K562 (cell line): ENCODE measurements around the gene ZNF500. TPM values are rescaled to one million over a fixed set of nuclear protein-coding genes. Genes with fewer than 3 reads are reported as not detected.

ENCODE experiments used
- ATAC-seq: fragments of 200-7000 bp; cut with Tn5 transposase; 3 replicates; pipeline ENCODE4 v1.9.1; 2020; ENCODE audit warnings: moderate library complexity
- BruUV-seq: library from RNA; stranded (reverse); fragments of 400-500 nt; replicated peaks from 2 replicates; lab custom pipeline; 2021; lab: Mats Ljungman, UMichigan
- CTCF ChIA-PET: fragments of 300-600 bp; formaldehyde crosslinking; extraction: SDS; loops from one replicate; lab custom pipeline; 2021; ENCODE audit warnings: low intra/inter-chr PET ratio; lab: Yijun Ruan, JAX
- POLR2A ChIA-PET: fragments of 300-600, 350-650 bp; sonication (Branson Sonifier 250); formaldehyde crosslinking; extraction: SDS; loops from one replicate; lab custom pipeline; 2021; ENCODE audit warnings: antibody characterized with exemption, inconsistent platforms; lab: Yijun Ruan, JAX
- DNase-seq, 4 experiments: peaks; one replicate each; pipeline versions ENCODE4 v3.0.0 to v3.0.0-alpha.2; 2011 to 2018; ENCODE audit warnings: low spot score in 3 of 4, mixed read lengths in 3 of 4; ENCODE audit errors: extremely low read depth in 1 of 4
- FAIRE-seq: peaks from 2 replicates; lab custom pipeline; 2011; peaks lifted over from hg19 to GRCh38; lab: Jason Lieb, UNC
- H2AFZ ChIP-seq: 2 replicates; pipeline ENCODE4 v1.6.0; 2011; ENCODE audit warnings: low read depth, low read length, control low read depth, inconsistent platforms
- H3K27ac ChIP-seq: fragments of 200-600 bp; 3 replicates; pipeline ENCODE4 v1.8.0; 2011; ENCODE audit warnings: low read depth, mild to moderate bottlenecking, control low read depth, inconsistent platforms, low read length, moderate library complexity, mixed read lengths; ENCODE audit errors: extremely low read depth
- H3K27me3 ChIP-seq, 2 experiments: fragments of 300-600 bp in 1 of 2; 2 replicates in 1 of 2; 3 replicates in 1 of 2; pipeline versions ENCODE4 v1.6.0 to v1.8.0; 2011; ENCODE audit warnings: inconsistent platforms in 2 of 2, low read length in 2 of 2, mild to moderate bottlenecking in 1 of 2, mixed read lengths in 1 of 2, moderate library complexity in 1 of 2; ENCODE audit not compliant: control insufficient read depth in 2 of 2, insufficient read depth in 2 of 2
- H3K36me3 ChIP-seq: fragments of 300-600 bp; 3 replicates; pipeline ENCODE4 v1.8.0; 2011; ENCODE audit warnings: mild to moderate bottlenecking, low read length, inconsistent platforms; ENCODE audit not compliant: control insufficient read depth, insufficient read depth
- H3K4me1 ChIP-seq, 2 experiments: fragments of 200-600 bp in 1 of 2; replicated peaks in 1 of 2; 2 replicates in 1 of 2; 3 replicates in 1 of 2; pipeline versions ENCODE4 v1.5.1 to v1.8.0; 2011; ENCODE audit warnings: inconsistent platforms in 2 of 2, low read length in 2 of 2, mild to moderate bottlenecking in 1 of 2, mixed read lengths in 1 of 2, moderate library complexity in 1 of 2; ENCODE audit not compliant: control insufficient read depth in 2 of 2, insufficient read depth in 2 of 2
- H3K4me2 ChIP-seq: 2 replicates; pipeline ENCODE4 v1.6.1; 2011; ENCODE audit warnings: low read length, control low read depth, inconsistent platforms, mixed read lengths; ENCODE audit not compliant: insufficient read depth
- H3K4me3 ChIP-seq: fragments of 200-600 bp; sonication (generic), shearing (Covaris generic); 2 replicates; pipeline ENCODE4 v1.5.1; 2016; ENCODE audit warnings: control low read depth, inconsistent platforms
- H3K79me2 ChIP-seq: fragments of 200-600 bp; 3 replicates; pipeline ENCODE4 v1.8.0; 2011; ENCODE audit warnings: low read length, inconsistent platforms; ENCODE audit not compliant: control insufficient read depth, insufficient read depth
- H3K9ac ChIP-seq, 2 experiments: 2 replicates each; pipeline versions ENCODE4 v1.6.0 to v1.6.1; 2011; ENCODE audit warnings: low read depth in 2 of 2, low read length in 2 of 2, control low read depth in 1 of 2, inconsistent platforms in 1 of 2, mild to moderate bottlenecking in 1 of 2, mixed read lengths in 1 of 2; ENCODE audit not compliant: insufficient read depth in 1 of 2
- H3K9me1 ChIP-seq: one replicate; pipeline ENCODE4 v1.6.0; 2011; ENCODE audit warnings: inconsistent platforms, mild to moderate bottlenecking, low read length, moderate library complexity; ENCODE audit not compliant: control insufficient read depth, insufficient read depth
- H3K9me3 ChIP-seq: replicated peaks from 2 replicates; pipeline ENCODE4 v1.5.1; 2011; ENCODE audit warnings: low read depth, low read length, inconsistent platforms; ENCODE audit not compliant: control insufficient read depth, insufficient read depth
- H4K20me1 ChIP-seq: replicated peaks from 2 replicates; pipeline ENCODE4 v1.6.1; 2011; ENCODE audit warnings: low read length, inconsistent platforms, mixed read lengths; ENCODE audit not compliant: control insufficient read depth, insufficient read depth
- CHD7 ChIP-seq: fragments of 200-600 bp; sonication (generic); IDR thresholded peaks from one replicate; pipeline ENCODE4 v1.6.1; 2012; ENCODE audit warnings: mild to moderate bottlenecking, low read depth, low read length, inconsistent platforms
- EHMT2 ChIP-seq: fragments of 450-650 bp; IDR thresholded peaks from 2 replicates; pipeline ENCODE4 v1.6.1; 2018; ENCODE audit warnings: antibody characterized with exemption
- FOXJ3 ChIP-seq: sonication (generic); formaldehyde crosslinking; IDR thresholded peaks from 2 replicates; pipeline ENCODE4 v1.4.0; 2020; ENCODE audit warnings: mild to moderate bottlenecking, missing genetic modification reagents
- SMARCA5 ChIP-seq: fragments of 450-650 bp; IDR thresholded peaks from 2 replicates; pipeline ENCODE4 v1.6.1; 2016
- ZKSCAN8 ChIP-seq: fragments of 200-800 bp; sonication (Bioruptor generic); IDR thresholded peaks from 2 replicates; pipeline ENCODE4 v1.6.1; 2016; ENCODE audit warnings: missing genetic modification characterization, missing compliant biosample characterization
- ZNF263 ChIP-seq: sonication (generic); formaldehyde crosslinking; IDR thresholded peaks from 2 replicates; pipeline ENCODE4 v1.8.0; 2022; ENCODE audit warnings: mild to moderate bottlenecking, missing genetic modification reagents, borderline replicate concordance
- ZNF280A ChIP-seq: fragments of 450-650 bp; IDR thresholded peaks from 2 replicates; pipeline ENCODE4 v1.6.1; 2018; ENCODE audit warnings: mild to moderate bottlenecking, low read depth; ENCODE audit not compliant: partially characterized antibody
- WGBS: fragments of 100-300 bp; shearing (Covaris generic); methylation state at CpG from one replicate; pipeline ENCODE4 v1.1.6; 2016; ENCODE audit warnings: low coverage, mixed read lengths; ENCODE audit not compliant: insufficient coverage; ENCODE audit errors: missing lambda C conversion rate; 5-methylcytosine and 5-hydroxymethylcytosine counted together
- in situ Hi-C: fragments of 300-500 bp; cut with MboI; formaldehyde crosslinking; loops from 4 replicates; pipeline ENCODE4 v1.15.0; 2018; ENCODE audit warnings: inconsistent platforms, mixed read lengths
- intact Hi-C: fragments of 100-400 bp; cut with micrococcal nuclease; formaldehyde crosslinking; loops from 2 replicates; pipeline ENCODE4 v1.14.2; 2022
- polyA plus RNA-seq, 8 experiments: library from polyadenylated mRNA; depleted of rRNA in 4 of 8; stranded (reverse) in 5 of 8; unstranded in 3 of 8; fragments of >200 nt; fragmentation: Nextera tagmentation in 2 of 8; fragmentation: Illumina TruSeq in 1 of 8; extraction: Ambion mirVana in 2 of 8; extraction: Trizol in 1 of 8; gene quantifications; 2 replicates each; pipeline versions ENCODE4 v1.2.1 to v1.2.3, GENCODE V29; 2011 to 2014; ENCODE audit warnings: inconsistent platforms in 1 of 8, missing spikeins in 1 of 8
- total RNA-seq, 7 experiments: library from RNA; depleted of rRNA in 6 of 7; stranded (reverse); fragments of >200 nt in 6 of 7; fragmentation: Illumina TruSeq in 2 of 7; extraction: Trizol in 2 of 7; gene quantifications; 2 replicates each; pipeline versions ENCODE4 v1.2.1 to v1.2.3, GENCODE V29; 2011 to 2021; ENCODE audit warnings: low replicate concordance in 1 of 7

Gene ZNF500
- total and polyA plus RNA-seq, 9 of the 15 experiments (the other 6 are each of a cell fraction or from before 2014, with no cell fraction given), result 0.80 to 20.8 (median 5.3) TPM

- peaks cover 10% of the 10 kb centered on the region; the same call in 2 of the 3 replicates for H3K36me3 ChIP-seq
- no TSS peak for BruUV-seq
- H3K27ac ChIP-seq, result peak overlapping the region; percentile 23; the same call in 1 of the 3 replicates
- ATAC-seq, result no peak
- FAIRE-seq, result no peak
- CTCF ChIA-PET, result no interaction called here
- H3K9me3 ChIP-seq, result no peaks in the 10 kb centered on the region
- 26% methylated on average over 7 of the region's 7 CpGs for whole genome bisulfite sequencing
- no peaks in the 10 kb centered on the region for H4K20me1 ChIP-seq
- peak overlapping the region; percentile 62 to 90; a peak in 2 of 4 replicates for H3K9ac ChIP-seq
- peak overlapping the region; percentile 40 for H3K4me3 ChIP-seq
- POLR2A ChIA-PET, result interaction anchor here (0.7 to 2.3 kb wide), 4 partner anchors 8 to 153 kb away, joined by 5 to 9 read pairs (median 6); partner anchors contain the start of genes ANKS3 and DNAAF8
- peak overlapping the region; percentile 82 for H3K4me2 ChIP-seq
- no peak for DNase-seq
- peaks cover 21% of the 10 kb centered on the region for H3K79me2 ChIP-seq
- H2AFZ ChIP-seq, result peak overlapping the region; percentile 91
- peaks cover 21 to 39% of the 10 kb centered on the region in 2 experiments for H3K4me1 ChIP-seq
- in situ Hi-C loops (no loop called here), intact Hi-C loops (loop anchor here (2.0 kb wide), 1 partner anchor 36 kb away; no protein-coding TSS in a partner anchor)
- TF ChIP-seq CHD7 (no peak), ZNF263 (peak; percentile 81), SMARCA5 (peak; percentile 66; the same call in 1 of the 2 replicates), ZNF280A (no peak), EHMT2 (0 out of 2 replicates have a peak, but pooled peaks have one; percentile 16), FOXJ3 (CRISPR knock-in tag) (no peak), ZKSCAN8 (CRISPR knock-in tag) (peak; percentile 67; the same call in 1 of the 2 replicates)
- TF ChIP-seq, all 486 proteins: peak for 4
- Histone ChIP-seq H3K9me1 (no peaks in the 10 kb centered on the region), H3K27me3 (no peaks in the 10 kb centered on the region)
Measured at GRCh38 chr16:4769306-4769638, 2.3 kb upstream of the ZNF500 start.
